Breast epithelium (tissue), 3 donors: Measurements from ENCODE around the gene BAD.

Experiments
- CTCF ChIP-seq, 3 donors: fragments of 450-650 bp; IDR thresholded peaks; one replicate each; pipeline ENCODE4 v1.5.1; 2016 to 2017; ENCODE audit warnings: antibody characterized with exemption in 3 of 3, mild to moderate bottlenecking in 3 of 3, moderate library complexity in 3 of 3
- POLR2A ChIP-seq: fragments of 450-650 bp; IDR thresholded peaks from one replicate; pipeline ENCODE4 v1.6.1; 2016; ENCODE audit warnings: antibody characterized with exemption, mild to moderate bottlenecking, moderate library complexity
- POLR2AphosphoS5 ChIP-seq, 3 donors: sonication (generic); formaldehyde crosslinking; IDR thresholded peaks; one replicate each; pipeline ENCODE4 v1.6.1; 2017; ENCODE audit warnings: antibody characterized with exemption in 3 of 3

- TF ChIP-seq CTCF (IDR thresholded peaks at IDR 0.05), result no peak
- no peak for TF ChIP-seq POLR2A
- no peak for TF ChIP-seq POLR2AphosphoS5 (IDR thresholded peaks at IDR 0.05)
Observed at GRCh38 chr11:64304032-64304315, 19.5 kb upstream of the BAD start.
